Fibroblast of skin of left quadriceps (primary cell): ENCODE measurements around the gene FABP3.
A peak's percentile ranks its signal among the peaks of the same experiment; 100 is the strongest.

Experiments used
- DNase-seq, 2 experiments: peaks; one replicate each; pipeline ENCODE4 v3.0.0-alpha.2; 2013; ENCODE audit warnings: low read depth in 2 of 2

Gene FABP3

GRCh38 chr1:31373056-31373896, at the start of gene FABP3:
Gene FABP3, minus strand, starts transcription at chr1:31373076. Its CDS starts 62 bp downstream, at chr1:31373014.
- peak in 1 of 2 experiments; percentile 9 for DNase-seq

GRCh38 chr1:31421371-31422040, 48.6 kb upstream of the FABP3 start:
- DNase-seq = no peak

- DNase-seq = no peak
Measured at GRCh38 chr1:31420716-31421115, 47.8 kb upstream of the FABP3 start.

- no peak for DNase-seq
Measured at GRCh38 chr1:31418626-31419323, 45.9 kb upstream of the FABP3 start.

- no peak for DNase-seq
Measured at GRCh38 chr1:31417148-31417547, 44.3 kb upstream of the FABP3 start.

DNA sequence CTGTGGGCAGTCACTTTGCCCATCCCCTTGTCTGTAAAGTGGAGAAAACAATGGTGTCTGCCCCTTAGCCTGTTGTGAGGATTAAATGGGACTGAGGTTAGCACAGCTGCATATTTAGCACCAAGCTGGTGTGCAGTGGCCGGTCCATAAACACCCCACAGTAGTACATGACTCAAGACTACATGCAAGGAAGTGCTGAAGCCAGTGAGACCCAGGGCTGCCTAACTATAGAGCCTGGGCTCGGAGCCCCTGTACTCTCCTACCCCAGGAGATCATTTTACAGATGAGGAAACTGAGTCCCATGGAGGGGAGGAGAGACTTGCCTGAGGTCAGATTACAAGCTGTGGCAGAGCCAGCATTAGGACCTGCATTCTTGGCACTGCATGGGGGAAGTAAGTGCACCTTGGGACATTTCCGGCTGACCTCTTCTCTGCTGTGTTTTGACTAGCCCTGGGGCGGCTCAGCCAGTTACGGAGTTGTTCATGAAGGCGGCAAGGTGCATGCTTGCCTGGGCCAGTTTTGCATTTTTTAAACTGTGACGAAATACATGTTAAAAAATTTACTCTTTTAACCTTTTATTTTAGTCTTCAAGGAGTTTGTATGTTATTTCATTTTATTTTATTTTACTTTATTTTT, 43.3 kb upstream of the FABP3 start:
- DNase-seq = no peak

DNA sequence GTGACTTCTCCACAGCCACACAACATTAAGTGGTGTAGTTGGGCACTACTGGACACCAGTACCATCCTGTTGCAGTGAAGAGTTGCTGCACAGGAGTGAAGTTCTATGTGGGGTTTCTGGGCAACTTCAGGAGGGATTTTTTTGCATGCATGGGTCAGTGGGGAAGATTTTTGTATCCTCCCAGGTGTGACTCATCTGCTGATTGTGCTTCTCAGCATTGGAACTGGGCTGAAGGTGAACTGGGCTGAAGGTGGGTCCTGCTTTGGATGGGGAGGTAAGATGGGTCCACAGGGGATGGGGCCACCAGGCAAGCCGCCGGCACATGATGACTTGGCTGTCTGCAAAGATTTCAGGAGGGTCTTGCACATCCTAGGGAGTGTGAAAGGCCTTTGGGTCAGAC, 42.8 kb upstream of the FABP3 start:
- DNase-seq = no peak

DNA sequence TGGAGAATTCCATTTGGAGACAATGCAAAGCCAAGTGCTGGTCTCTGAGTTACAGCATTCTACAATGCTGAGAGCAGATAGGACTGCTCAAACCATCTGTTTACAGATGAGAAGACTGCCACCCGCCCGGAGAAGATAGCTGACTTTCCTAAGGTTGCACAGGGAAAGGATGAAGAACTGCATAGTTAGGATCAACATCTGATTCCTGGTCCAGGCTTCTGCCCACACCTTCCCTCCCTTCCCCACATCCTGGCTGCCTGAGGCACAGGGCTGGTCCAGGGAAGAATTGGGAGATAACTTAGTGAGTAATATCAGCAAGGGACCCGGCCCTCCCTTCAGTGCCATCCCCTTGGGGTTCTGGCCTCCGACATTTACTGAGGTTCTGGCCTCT, 42.1 kb upstream of the FABP3 start:
- DNase-seq = no peak

DNA sequence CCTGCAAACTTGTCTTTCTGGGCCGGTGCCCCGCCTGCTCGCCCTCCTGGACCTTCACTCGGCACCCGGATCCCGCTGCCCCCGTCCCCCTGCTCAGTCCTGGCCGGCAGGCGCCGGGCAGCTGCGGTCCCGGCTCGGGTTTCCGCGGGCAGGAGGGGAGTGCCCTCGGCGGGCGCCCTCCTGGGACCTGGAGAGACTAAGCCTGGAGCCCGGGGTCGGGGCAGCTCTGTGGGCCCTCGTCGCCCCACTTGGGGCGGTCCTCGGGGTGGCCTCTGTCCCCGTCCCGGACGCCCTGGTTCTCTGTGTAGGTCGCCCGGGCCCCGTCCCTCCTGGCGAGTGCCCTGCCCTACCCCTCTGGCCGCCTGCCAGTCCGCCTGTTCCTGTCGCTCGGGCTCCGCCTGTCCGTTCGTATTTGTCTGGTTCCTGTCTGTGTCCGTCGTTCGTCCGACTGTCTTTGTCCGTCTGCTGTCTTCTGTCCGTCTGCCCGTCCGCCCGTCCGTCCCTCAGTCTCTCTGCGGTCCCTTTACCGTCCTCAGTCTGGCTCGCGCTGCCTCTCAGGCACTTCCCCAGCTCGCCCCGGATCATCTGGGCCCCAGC, 40.6 kb upstream of the FABP3 start:
- no peak for DNase-seq

DNA sequence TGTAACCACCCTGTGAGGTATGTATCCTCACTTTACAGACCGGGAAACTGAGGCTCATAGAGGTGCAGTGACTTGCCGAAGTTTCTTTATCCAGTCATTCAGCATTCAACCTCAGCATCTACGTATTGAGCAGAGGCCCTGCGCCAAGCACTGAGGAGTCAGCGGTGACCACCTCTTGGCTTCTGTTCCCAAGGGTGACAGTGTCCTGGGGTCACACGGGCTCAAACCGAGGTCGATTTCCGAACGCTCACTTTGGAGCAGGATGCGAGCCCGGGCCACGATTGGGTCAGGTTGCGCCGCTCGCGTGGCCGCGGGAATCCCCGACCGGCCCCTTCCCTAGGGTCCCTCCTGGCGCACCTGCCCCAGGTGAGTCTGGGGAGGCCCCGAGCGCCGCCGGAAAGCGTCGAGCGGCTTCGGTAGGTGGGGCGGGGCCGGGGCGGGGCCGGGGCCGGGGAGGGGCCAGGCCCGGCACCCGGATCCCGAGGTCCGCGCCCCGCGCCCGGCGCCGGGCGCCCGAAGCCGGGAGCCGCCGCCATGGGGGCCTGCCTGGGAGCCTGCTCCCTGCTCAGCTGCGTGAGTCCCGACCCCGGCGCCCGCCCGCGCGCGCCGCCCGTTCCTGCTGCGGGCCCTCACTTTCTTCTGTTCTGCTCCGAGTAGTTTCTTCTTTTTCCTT, 40.0 kb upstream of the FABP3 start, which contains the start of gene SERINC2:
Gene SERINC2, plus strand, starts transcription at position 482 of the 673 bp plus-strand sequence. Its CDS starts 53 bp downstream, at position 535.
- DNase-seq = no peak

DNA sequence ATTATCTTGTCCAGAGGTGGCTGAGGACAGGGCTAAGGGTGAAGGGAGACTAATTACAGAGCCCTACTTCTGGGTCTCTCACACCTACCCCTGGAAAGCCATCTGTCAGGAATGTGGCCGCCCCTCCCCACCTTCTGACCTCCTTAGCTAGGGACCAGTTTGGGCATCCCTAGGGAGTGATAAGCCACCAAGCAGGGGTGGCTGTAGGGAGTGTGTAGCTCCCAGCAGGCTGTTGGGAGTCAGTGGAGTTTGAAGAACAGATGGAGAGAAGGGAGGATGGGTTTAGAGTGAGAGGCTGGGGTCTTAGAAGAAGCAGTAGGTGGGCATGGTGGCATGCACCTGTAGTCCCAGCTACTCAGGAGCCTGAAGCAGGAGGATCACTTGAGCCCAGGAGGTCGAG, 39.3 kb upstream of the FABP3 start:
- DNase-seq = no peak

DNA sequence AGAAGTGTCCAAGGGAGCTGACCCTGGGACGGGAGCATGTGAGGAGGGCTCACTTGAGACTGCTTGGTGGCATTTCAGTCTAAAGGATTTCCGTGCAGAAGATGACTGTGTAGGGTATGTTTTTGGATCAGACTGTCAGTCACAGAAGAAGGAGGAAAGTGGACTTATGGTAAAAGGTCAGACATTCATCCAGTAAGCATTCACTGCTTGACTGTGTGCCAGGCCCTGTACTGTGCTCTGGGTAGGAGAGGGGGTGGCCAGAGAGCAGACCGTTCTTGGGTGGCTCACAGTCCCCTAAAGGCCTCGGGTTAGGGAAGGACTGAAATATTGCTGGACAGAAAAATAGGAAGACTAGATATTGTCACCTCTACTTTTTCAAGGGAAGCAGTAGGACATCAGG, 38.0 kb upstream of the FABP3 start:
- no peak for DNase-seq

DNA sequence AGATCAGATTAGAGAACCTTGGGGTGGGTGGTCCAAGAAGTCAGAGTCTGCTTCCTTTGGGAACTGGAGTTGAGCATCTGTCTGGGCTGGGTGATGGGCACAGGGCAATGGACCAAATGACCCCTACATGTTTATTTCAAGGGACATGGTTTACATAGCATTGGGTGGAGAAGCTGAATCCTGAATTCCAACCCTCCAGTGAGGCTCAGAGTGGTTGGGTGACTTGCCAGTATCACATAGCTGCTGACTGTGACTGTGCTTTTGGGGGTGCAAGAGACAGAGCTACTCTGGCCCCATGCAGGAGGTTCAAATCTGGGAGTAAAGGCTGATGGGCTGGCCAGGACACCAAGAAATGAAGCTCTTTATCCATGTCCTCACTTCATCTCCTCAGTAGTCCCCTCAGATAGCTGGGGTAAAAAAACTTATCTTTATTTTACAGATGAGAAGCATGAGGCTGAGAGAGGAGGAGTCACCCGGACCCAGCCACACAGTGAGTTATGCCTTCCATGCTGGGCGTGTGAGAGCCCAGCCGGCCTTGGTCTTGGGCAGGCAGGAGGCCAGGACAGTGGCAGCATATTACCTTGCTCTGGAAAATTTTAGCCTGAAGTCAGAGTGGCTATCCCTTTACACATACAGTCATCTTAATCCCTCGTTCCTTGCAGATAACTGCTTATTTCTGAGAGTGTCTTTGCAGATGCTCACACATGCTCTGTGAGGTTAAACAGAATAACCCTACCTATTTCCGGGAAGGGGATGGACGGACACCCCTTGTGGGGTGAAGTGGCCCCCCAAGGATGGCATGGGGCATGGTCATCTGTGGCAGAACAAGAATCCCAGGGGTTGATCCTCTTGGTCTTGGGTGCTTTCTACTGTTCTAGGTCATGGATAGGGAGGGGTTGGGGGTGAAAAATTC, 37.3 kb upstream of the FABP3 start:
- no peak for DNase-seq

GRCh38 chr1:31408788-31409318, 36.0 kb upstream of the FABP3 start:
- DNase-seq = no peak

DNA sequence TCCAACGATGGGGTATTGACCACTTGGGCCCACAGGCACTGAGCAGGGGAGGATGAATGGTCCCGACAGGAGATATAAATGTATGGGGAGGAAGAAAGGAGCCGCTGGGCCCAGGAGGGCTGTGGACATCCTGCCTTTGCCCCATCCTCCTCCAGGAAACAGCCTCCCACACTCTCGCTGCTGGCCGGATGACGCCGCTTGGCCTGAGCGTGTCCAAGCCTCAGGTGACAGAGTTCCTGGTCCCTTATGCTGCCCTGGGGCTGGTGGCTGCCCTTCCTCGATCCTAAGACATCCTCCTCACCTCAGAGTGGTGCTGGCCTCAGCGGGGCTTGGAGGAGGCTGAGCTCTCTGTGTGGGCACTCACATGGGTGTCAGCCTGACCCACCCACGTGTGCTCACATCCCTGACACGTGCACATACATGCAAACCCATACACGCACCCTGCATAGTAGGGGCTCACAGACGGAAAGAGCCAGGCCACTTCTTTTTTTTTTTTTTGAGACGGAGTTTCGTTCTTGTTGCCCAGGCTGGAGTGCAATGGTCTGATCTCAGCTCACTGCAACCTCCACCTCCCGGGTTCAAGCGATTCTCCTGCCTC, 34.3 kb upstream of the FABP3 start:
- no peak for DNase-seq

DNA sequence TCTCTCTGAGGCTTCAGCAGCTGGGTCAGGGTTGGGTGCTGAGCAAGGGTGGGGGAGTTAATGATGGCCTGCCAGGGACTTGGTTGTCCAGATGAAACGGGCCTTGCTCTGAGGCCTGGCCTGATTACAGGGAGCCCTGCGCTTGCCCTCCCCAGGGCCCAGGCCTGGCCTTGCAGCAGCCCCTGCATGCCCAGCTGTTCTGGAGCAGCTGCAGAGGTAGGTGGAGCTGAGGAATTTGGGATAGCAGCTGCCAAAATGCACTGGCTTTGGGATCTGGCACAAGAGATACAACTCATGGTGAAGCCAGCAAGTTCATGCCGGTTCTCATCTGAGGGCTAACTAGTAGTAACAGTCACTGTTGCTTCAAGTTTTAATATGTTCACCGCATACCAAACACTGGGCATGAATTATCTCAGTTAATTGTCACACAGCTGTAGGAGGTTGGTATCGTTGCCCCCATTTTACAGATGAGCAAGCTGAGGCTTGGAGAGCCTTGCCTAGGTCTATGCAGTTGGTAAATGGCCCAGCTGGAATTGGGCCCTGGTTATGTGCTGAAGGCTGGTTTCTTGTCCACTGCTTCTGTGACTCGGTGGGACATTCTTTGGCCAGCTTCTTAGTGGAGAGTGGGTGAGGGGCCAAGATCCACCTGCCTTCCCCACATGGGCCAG, 32.8 kb upstream of the FABP3 start:
- DNase-seq = no peak

- no peak for DNase-seq
Measured at GRCh38 chr1:31401241-31401640, 28.4 kb upstream of the FABP3 start.

- peak; percentile 80 to 81 for DNase-seq
Measured at GRCh38 chr1:31400393-31400792, 27.5 kb upstream of the FABP3 start.

DNA sequence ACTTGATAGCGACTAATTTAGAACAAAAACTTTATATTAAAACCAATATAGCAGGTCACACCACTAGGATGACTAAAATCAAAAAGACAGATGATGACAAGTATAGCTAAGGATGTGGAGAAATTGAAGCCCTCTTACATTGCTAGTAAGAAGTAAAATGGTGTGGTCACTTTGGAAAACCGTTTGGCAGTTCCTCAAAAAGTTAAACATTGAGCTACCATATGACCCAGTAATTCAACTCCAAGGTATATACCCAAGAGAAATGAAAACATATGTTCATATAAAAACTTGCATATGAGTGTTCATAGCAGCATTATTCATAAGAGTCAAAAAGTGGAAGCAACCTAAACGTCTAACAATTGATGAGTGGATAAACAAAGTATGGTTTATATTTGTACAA, 27.1 kb upstream of the FABP3 start:
- peak; percentile 33 to 41 for DNase-seq
